Measurements from ENCODE around the gene COL23A1.

The COL23A1 gene

DNA sequence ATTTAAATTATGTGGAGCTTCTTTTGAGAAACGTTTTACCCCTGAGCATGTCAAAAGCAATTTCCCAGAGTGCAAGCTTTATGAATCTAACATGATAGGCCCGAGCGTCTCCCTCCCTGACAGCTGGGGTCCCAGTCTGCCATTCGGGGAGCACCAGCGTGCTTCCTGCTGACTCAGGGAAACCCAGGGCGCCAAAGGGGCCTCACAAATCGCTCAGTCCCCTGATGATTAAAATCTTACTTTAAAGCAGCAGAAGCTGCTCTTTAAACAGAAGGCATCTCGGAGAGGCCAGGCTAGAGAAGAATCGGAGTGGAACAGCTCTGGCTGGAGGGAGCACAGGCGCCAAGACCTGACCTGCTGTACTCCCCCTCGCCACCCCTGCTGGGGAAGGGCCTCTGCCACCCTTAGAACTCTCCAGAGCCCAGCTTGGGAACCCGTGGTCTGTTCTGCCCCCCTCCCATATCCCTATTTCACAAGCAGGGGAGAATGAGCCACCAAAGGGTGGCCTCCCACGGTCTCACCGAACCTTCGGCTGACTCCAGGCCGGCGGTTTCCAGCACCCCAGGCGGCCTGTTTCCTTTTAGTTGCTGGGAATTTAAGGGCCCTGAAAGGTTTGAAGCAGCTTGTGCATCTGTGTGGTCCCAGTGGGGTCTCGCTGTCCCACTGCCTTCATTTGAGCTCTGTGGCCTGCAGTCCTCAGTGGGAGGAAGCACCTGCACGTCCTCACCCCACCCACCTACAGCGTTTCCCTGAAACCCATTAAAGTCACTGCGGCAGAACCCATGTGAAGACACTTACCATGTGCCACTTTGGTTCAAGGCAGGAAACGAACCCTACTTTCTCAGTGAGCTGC lies 147.6 kb downstream of the COL23A1 start:
- FAIRE-seq: no peak
- DNase-seq (ENCODE audit: insufficient read length, low spot score): no peak

DNA sequence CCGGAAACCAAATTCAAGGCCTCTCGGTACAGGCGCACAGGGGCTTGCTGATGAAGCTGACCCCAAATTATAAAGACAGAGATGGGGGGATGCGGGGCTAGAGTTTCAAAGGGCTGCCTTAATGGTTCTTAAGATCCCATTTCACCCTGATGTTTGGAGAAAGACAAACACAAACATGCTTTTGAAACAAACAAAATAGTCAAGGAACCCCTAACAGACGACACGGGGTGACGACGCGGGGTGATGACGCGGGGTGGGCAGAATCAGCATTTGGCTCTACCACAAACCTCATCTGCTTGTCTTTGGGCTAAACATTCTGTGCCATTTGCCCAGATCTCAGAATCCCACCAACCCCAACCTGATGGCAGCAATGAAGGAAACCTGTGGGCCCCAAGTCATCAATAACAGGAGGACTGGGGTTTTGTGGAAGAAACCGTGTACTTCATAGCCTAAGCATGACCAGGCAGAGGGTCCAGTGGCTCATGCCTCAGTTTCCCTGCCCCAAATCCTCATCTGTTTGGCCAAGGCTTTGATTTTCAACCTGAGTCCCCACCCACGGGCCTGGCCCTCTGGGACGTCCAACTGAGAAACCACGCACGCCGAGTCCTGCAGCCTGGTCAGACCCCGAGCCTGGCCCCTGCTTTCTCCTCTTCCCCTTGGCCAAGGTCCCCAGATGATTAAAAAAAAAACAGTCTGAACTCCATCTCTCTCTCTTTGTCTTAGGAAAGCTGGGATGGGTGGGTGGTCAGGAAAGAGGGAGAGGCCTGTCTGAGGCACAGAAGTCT lies 148.5 kb downstream of the COL23A1 start:
- no peak for FAIRE-seq
- DNase-seq (ENCODE audit: insufficient read length, low spot score): no peak

GRCh38 chr5:178440181-178440580 lies 150.0 kb downstream of the COL23A1 start:
- FAIRE-seq (no peak), DNase-seq (ENCODE audit: insufficient read length, low spot score) (no peak)

DNA sequence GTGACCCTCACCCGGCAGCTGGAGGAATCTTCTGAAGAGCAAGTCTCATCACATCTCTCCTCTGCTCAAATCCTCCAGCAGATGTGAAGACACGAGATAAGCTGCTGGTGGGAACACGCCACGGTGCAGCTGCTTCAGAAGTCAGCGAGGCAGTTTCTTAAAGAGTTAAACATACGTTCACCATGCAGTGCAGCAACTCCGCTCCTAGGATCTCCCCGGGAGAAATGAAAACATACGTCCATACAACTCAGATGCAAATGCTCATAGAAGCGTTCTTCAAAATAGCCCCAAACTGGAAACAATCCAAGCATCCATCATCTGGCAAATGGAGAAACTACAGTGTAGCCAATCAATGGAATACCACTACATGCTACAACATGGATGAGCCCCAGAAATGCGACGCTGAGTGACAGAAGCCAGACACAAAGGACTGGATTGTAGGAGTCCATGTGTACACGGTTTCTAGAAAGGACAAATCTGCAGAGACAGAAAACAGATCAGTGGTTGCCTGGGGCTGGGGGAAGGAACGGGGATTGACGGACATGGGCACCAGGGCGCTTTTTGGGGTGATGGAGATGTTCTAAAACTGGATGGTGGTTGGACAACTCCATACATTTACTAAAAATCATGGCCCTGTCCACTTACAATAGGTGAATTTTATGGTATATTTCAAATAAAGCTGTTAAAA lies 150.6 kb downstream of the COL23A1 start:
- DNase-seq (ENCODE audit: insufficient read length, low spot score) (no peak), FAIRE-seq (no peak)

DNA sequence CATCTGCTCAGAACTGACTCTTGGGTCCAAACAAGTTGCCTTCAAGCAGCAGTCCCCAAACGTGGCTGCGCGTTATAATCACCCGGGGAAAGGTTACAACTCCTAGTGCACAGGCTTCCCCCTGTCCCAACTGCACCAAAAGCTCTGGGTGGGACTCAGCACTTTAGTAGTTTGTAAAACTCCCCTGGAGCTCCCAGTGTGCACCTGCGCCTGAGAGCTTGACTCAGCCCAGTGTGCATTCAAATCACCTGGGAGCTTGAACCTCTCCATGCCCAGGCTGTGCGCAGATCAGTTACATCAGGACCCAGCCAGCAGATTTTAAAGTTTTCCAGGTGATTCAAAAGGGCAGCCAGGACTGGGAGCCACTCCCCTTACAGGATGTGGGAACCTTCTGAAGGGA lies 151.4 kb downstream of the COL23A1 start:
- no peak for DNase-seq (ENCODE audit: insufficient read length, low spot score)
- FAIRE-seq: no peak

DNA sequence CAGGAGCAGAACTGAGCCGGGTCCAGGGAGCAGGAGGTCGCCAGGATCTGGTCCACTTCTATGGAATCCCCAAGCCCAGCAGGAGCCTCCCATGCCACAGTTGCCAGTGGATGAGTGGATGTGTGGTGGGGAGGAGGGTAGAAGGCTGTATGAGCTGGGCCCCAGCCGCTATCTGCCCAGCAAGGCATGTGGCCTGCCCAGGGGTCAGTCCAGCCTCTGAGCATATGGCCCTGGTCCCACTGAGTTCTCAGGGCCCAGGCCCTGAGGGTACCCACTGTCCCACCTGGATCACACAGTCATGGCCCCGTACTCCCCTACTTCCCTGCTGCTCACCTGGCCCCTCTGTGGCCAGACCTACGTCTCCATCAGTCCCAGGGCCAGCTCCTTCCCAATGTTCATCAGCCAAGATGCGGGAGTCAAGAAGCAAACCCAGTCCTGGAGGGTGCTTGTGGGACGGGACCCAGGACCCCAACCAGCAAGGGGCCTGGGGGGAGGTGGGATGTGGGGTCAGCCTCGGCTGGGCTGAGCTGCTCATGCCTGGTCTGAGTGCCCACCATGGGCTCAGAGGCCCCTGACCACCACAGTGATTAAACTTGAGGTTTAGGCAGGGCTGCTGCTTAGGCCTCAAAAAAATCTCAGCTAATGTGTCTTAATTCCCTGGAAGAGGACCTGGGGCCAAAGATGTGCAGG lies 152.7 kb downstream of the COL23A1 start:
- FAIRE-seq: no peak
- DNase-seq (ENCODE audit: insufficient read length, low spot score): no peak

- DNase-seq (ENCODE audit: insufficient read length, low spot score) (no peak), FAIRE-seq (no peak)
Observed at GRCh38 chr5:178436326-178436940, 153.8 kb downstream of the COL23A1 start.

DNA sequence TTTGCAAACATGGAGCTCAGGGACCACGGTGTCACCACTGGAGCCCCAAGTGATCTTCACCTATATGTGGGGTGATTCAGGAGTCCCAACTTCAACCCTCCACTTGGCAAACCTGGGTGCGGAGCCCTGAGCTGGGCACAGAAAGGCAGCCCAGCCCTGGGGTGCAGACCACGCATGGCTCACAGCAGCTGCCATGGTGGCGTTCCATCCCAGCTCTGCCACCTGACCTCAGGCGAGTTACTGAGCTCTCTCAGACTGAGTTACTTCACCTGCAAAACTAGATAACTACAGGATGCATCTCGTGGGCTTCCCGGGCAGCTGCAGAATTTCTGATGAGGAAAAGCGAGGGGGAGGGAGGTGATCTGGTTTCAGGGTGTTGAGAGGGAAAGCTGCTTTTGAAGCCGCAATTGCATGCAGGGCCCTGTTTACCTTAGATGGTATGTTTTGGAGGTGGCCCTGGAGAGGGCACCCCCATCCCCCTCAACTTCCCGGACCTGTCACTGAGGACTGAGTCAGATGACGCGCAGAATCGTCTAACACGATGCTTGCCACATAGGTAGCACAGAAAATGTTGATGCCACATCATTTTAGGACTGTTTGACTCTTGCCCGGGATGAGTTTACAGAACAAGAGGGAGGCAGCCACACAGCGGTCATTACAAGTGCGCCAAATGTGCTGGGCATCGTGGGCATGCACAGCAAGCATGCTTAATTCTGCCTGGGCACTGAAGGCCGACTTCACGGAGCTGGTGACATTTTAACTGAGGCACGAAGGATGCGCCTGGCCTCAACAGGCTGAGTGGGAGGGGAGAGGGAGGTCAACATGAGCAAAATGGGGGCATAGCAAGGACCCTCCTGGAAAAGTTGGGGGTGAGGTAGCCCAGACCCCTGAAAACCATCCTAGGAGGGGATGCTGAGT lies 154.6 kb downstream of the COL23A1 start:
- no peak for DNase-seq (ENCODE audit: insufficient read length, low spot score)
- no peak for FAIRE-seq

DNA sequence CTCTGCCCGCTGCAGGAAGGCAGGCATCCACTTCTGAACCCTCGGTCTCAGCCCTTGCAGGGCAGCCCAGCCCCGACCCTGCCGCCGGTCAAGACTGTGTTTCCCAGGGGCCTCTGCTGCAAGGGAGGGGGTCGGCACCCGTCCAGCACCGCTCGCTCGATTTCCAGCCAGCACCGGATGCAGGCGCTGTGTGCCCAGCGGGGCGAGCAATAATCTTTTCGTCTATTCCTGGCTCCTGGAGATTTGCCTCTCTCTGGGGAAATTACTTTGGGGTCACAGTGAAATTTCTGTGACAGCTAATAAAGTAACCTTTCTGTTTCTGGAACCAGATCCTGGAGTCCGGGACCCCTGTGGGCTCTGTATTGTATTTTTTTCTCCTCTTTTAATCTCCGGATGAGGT lies 155.3 kb downstream of the COL23A1 start:
- no peak for FAIRE-seq
- no peak for DNase-seq (ENCODE audit: insufficient read length, low spot score)

DNA sequence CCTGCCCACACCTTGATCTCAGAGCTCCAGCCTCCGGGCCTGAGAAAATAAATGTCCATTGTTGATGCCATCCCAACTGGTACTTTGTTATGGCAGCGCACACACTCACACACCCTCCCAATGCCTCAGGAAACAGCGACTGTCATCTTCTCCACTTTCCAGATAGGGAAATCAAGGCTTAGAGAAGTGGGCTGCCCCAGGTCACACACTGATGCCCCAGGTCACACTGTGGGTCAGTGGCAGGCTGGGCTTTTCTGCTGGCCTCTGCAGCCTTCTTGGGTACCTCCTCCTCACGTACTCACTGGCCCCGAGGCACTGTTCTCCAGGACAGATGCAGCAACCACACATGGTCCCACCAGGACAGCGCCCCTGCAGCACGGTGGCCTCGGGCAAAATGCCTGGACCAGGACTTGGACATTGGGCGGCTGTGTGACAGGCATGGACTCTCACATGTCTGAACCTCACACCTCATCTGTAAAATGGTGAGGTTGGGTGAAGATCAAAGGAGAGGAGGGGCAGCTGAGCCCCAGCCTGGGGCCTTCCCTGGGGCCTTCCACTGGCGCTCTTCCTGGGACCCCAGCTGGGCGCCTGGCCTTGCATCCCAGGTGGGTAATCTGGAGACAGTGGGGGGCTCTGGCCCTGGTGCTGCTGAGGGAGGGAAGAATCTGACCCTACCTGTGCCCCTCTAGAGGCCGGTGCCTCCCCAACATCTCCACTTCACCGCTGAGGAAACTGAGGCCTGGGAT lies 156.0 kb downstream of the COL23A1 start:
- DNase-seq (ENCODE audit: insufficient read length, low spot score) (no peak), FAIRE-seq (no peak)

GRCh38 chr5:178433273-178433775 lies 156.9 kb downstream of the COL23A1 start:
- FAIRE-seq (no peak), DNase-seq (ENCODE audit: insufficient read length, low spot score) (no peak)

DNA sequence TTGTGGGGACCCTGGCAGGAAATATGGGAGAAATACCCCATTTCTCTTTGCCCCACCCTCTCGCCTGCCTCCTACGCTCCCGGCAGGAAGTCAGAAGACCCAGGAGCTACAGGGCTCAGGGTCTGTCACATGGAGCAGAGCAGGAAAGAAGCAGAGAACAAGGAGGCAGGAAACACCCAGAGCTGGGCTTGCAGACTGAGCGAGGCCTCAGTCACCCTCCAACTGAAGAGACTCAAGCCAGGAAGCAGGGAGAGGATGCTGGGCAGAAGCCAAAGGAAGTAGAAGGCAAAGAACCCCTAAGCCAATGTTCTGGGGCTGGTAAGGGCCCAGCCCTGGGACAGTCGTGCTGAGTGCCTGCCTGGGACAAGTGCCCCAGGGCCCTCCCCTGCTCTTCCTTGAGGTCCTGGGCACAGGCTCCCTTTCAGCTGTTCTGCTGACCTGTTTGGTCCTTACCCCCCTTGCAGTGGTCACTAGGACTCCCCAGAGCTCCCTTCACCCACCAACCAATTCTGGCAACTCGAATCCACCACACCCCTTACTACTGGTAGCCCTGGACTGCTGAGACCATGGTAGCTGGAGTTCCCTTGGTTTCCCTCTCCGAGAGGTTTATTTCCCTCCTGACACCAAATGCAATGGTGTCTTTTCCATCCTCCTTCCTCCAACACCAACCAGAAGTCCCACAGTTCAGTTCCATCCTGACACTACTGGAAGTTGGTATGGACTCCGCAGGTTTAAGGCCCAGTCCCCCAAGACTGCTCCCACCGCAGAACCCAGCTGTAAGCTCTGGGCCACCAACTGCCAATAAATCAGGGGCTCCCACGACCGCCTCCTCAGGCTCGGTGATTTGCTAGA lies 157.5 kb downstream of the COL23A1 start:
- DNase-seq (ENCODE audit: insufficient read length, low spot score) (no peak), FAIRE-seq (no peak)

DNA sequence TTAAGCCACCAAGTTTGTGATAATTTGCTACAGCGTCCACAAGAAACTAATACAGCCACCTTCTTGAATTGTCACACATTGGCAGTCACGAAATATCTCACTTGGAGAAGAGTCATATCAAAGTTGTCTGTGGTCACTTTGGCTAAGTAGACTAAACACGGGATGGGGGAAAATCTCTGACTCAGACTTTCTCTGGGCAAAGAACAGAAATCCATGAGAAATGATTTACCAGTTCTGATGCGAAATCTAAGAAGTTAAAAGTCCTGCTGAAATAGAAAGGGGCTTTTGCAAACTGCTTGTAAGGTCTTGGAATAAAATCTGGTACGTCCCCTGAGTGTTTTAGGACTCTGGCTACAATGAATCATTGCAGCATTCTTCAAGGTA lies 158.4 kb downstream of the COL23A1 start:
- FAIRE-seq (no peak), DNase-seq (ENCODE audit: insufficient read length, low spot score) (no peak)

- FAIRE-seq (no peak), DNase-seq (ENCODE audit: insufficient read length, low spot score) (no peak)
Observed at GRCh38 chr5:178431063-178431781, 159.0 kb downstream of the COL23A1 start.

GRCh38 chr5:178430186-178431062 lies 159.8 kb downstream of the COL23A1 start:
- no peak for DNase-seq (ENCODE audit: insufficient read length, low spot score)

More at GRCh38 chr5:178430186-178431062, 159.8 kb downstream of the COL23A1 start:
- FAIRE-seq: no peak
